GM12878 (cell line): ENCODE measurements around the gene TNRC6B. TPM values are rescaled to one million over a fixed set of nuclear protein-coding genes. Genes with fewer than 3 reads are reported as not detected.

ENCODE experiments used
- ATAC-seq: fragments of 200-7000 bp; cut with Tn5 transposase; 3 replicates; pipeline ENCODE4 v1.9.1; 2020; ENCODE audit warnings: mild to moderate bottlenecking, moderate library complexity
- BruUV-seq: library from RNA; stranded (reverse); fragments of 400-500 nt; replicated peaks from 2 replicates; lab custom pipeline; 2021; lab: Mats Ljungman, UMichigan
- CTCF ChIA-PET: fragments of 300-600 bp; sonication (Branson Sonifier 250); formaldehyde crosslinking; extraction: SDS; loops from one replicate; lab custom pipeline; 2021; ENCODE audit warnings: inconsistent platforms; lab: Yijun Ruan, JAX
- POLR2A ChIA-PET: fragments of 350-600 bp; formaldehyde crosslinking; extraction: SDS; loops from one replicate; lab custom pipeline; 2021; ENCODE audit warnings: inconsistent platforms; lab: Charles Lee
- RAD21 ChIA-PET: fragments of 300-600 bp; sonication (Branson Sonifier 250); formaldehyde crosslinking; loops from one replicate; lab custom pipeline; 2023; ENCODE audit warnings: antibody characterized with exemption; ENCODE audit not compliant: unreplicated experiment; lab: Charles Lee
- SMC1A ChIA-PET: fragments of 300-600 bp; sonication (Branson Sonifier 250); formaldehyde crosslinking; loops from one replicate; lab custom pipeline; 2023; ENCODE audit not compliant: unreplicated experiment, uncharacterized antibody; lab: Charles Lee
- DNase-seq: peaks from one replicate; pipeline ENCODE4 v3.0.0-alpha.2; 2011; ENCODE audit warnings: low read depth, low spot score
- FAIRE-seq: peaks from 3 replicates; lab custom pipeline; 2011; peaks lifted over from hg19 to GRCh38; lab: Jason Lieb, UNC
- H2AFZ ChIP-seq: 2 replicates; pipeline ENCODE4 v1.6.0; 2011; ENCODE audit warnings: low read depth, low read length, control low read depth; ENCODE audit not compliant: control insufficient read depth
- H3K27ac ChIP-seq: 2 replicates; pipeline ENCODE4 v1.5.1; 2011; ENCODE audit warnings: control low read depth; ENCODE audit not compliant: control insufficient read depth, insufficient read depth
- H3K27me3 ChIP-seq, 2 experiments: replicated peaks in 1 of 2; 2 replicates each; pipeline versions ENCODE4 v1.6.0 to v1.6.1; 2011; ENCODE audit warnings: low read length in 1 of 2; ENCODE audit not compliant: control insufficient read depth in 2 of 2, insufficient read depth in 2 of 2
- H3K36me3 ChIP-seq, 2 experiments: 2 replicates each; pipeline ENCODE4 v1.5.1; 2011; ENCODE audit warnings: low read length in 1 of 2; ENCODE audit not compliant: control insufficient read depth in 2 of 2, insufficient read depth in 2 of 2
- H3K4me1 ChIP-seq: 2 replicates; pipeline ENCODE4 v1.6.1; 2011; ENCODE audit warnings: mild to moderate bottlenecking, low read length, moderate library complexity, mixed read lengths; ENCODE audit not compliant: control insufficient read depth, insufficient read depth
- H3K4me2 ChIP-seq: 2 replicates; pipeline ENCODE4 v1.6.0; 2011; ENCODE audit warnings: control low read depth; ENCODE audit not compliant: control insufficient read depth, insufficient read depth
- H3K4me3 ChIP-seq: fragments of 200-600 bp; sonication (generic); 2 replicates; pipeline ENCODE4 v1.5.1; 2016
- H3K79me2 ChIP-seq: 2 replicates; pipeline ENCODE4 v1.6.0; 2011; ENCODE audit warnings: low read length; ENCODE audit not compliant: control insufficient read depth, insufficient read depth
- H3K9ac ChIP-seq: 2 replicates; pipeline ENCODE4 v1.8.0; 2011; ENCODE audit warnings: low read length, control low read depth, mixed read lengths; ENCODE audit not compliant: control insufficient read depth, insufficient read depth
- H3K9me3 ChIP-seq: replicated peaks from 3 replicates; pipeline ENCODE4 v1.5.1; 2011; ENCODE audit warnings: mild to moderate bottlenecking, low read length; ENCODE audit not compliant: control insufficient read depth, insufficient read depth
- H4K20me1 ChIP-seq: 2 replicates; pipeline ENCODE4 v1.6.0; 2011; ENCODE audit not compliant: control insufficient read depth, insufficient read depth
- CEBPZ ChIP-seq: fragments of 150-350 bp; IDR thresholded peaks from 2 replicates; pipeline ENCODE4 v1.6.1; 2016; ENCODE audit warnings: low read depth, low read length
- PKNOX1 ChIP-seq: fragments of 450-650 bp; IDR thresholded peaks from 2 replicates; pipeline ENCODE4 v1.6.1; 2016; ENCODE audit warnings: mild to moderate bottlenecking
- RCOR1 ChIP-seq: conservative IDR thresholded peaks from 2 replicates; pipeline ENCODE4 v1.6.1; 2012; ENCODE audit warnings: low read depth, low read length, improper control_type of control experiment
- RELA ChIP-seq: fragments of 450-650 bp; IDR thresholded peaks from 2 replicates; pipeline ENCODE4 v1.8.0; 2014; ENCODE audit warnings: borderline replicate concordance; ENCODE audit not compliant: partially characterized antibody
- TCF3 ChIP-seq: IDR thresholded peaks from 2 replicates; pipeline ENCODE4 v1.6.1; 2012; ENCODE audit warnings: low read depth, mild to moderate bottlenecking, low read length, borderline replicate concordance; ENCODE audit not compliant: insufficient read depth
- YY1 ChIP-seq: IDR thresholded peaks from 2 replicates; pipeline ENCODE4 v1.6.1; 2011; ENCODE audit warnings: low read depth, mild to moderate bottlenecking, low read length
- ZNF217 ChIP-seq: fragments of 450-650 bp; IDR thresholded peaks from 2 replicates; pipeline ENCODE4 v1.6.1; 2017; ENCODE audit warnings: antibody characterized with exemption, mild to moderate bottlenecking
- WGBS: methylation state at CpG from one replicate; pipeline ENCODE4 v1.1.6; 2016; ENCODE audit warnings: low lambda C conversion rate; ENCODE audit not compliant: insufficient replicate concordance, insufficient coverage; ENCODE audit errors: missing lambda C conversion rate; 5-methylcytosine and 5-hydroxymethylcytosine counted together
- in situ Hi-C: fragments of 300-500 bp; cut with MboI; formaldehyde crosslinking; loops from 9 replicates; pipeline ENCODE4 v1.14.3; 2018; ENCODE audit warnings: mixed read lengths
- intact Hi-C: fragments of 100-400 bp; cut with micrococcal nuclease; formaldehyde crosslinking; loops from one replicate; pipeline ENCODE4 v1.14.2; 2022; ENCODE audit not compliant: unreplicated experiment
- polyA plus RNA-seq, 11 experiments: library from polyadenylated mRNA; depleted of rRNA in 4 of 11; unstranded in 6 of 11; stranded (reverse) in 5 of 11; fragments of >200 nt; fragmentation: Nextera tagmentation in 4 of 11; fragmentation: Illumina TruSeq in 1 of 11; extraction: Ambion mirVana in 4 of 11; extraction: Trizol in 1 of 11; gene quantifications; 1 replicate in 1 of 11; 2 replicates in 10 of 11; pipeline versions ENCODE4 v1.2.1 to v1.2.3, GENCODE V29; 2011 to 2016; ENCODE audit warnings: inconsistent platforms in 2 of 11, missing spikeins in 2 of 11, low read depth in 1 of 11
- total RNA-seq, 4 experiments: library from RNA; depleted of rRNA in 3 of 4; stranded (reverse); fragments of >200 nt in 3 of 4; fragmentation: Illumina TruSeq in 1 of 4; extraction: Trizol in 1 of 4; gene quantifications; 2 replicates each; pipeline versions ENCODE4 v1.2.1 to v1.2.3, GENCODE V29; 2013 to 2021

The TNRC6B gene
- total and polyA plus RNA-seq, 10 of the 15 experiments (the other 5 are each of a cell fraction or from before 2014, with no cell fraction given) = 3.6 to 32.8 (median 16.4) TPM

- H3K4me1 ChIP-seq = no peaks in the 10 kb centered on the region
- no TSS peak for BruUV-seq
- intact Hi-C loops = no loop called here
- 66% methylated on average over 4 of the region's 4 CpGs for WGBS
- no peak overlapping the region for H3K27ac ChIP-seq
- RAD21 ChIA-PET = interaction anchor here (1.2 kb wide), 1 partner anchor 85 kb away, joined by 4 read pairs; no protein-coding TSS in a partner anchor
- DNase-seq = no peak
- ATAC-seq = no peak
- no peak overlapping the region for H3K4me2 ChIP-seq
- H3K36me3 ChIP-seq = 0 out of 4 replicates have a peak, but pooled peaks cover 0 to 3% of the 10 kb centered on the region in 2 experiments
- TF ChIP-seq TCF3 (no peak), RELA (no peak), ZNF217 (no peak), RCOR1 (no peak), CEBPZ (no peak), YY1 (0 out of 2 replicates have a peak, but pooled peaks have one; percentile 24), PKNOX1 (no peak)
- TF ChIP-seq, all 136 proteins: peak for 1
- H4K20me1 ChIP-seq = no peaks in the 10 kb centered on the region
- H3K9ac ChIP-seq = no peak overlapping the region
- H3K9me3 ChIP-seq = no peaks in the 10 kb centered on the region
- in situ Hi-C loops = no loop called here
- H3K27me3 ChIP-seq = no peaks in the 10 kb centered on the region
- ChIA-PET SMC1A (no interaction called here), POLR2A (no interaction called here), CTCF (no interaction called here)
- H2AFZ ChIP-seq = no peak overlapping the region
- FAIRE-seq = no peak
- H3K4me3 ChIP-seq = no peak overlapping the region
- H3K79me2 ChIP-seq = no peaks in the 10 kb centered on the region
Measured at GRCh38 chr22:40128989-40129388, 48.7 kb upstream of the TNRC6B start.
